HG02970 (cell line): ENCODE measurements around the gene PCDH9.
"Not testable (repeated sequence)": the region's sequence is repeated elsewhere in the genome, so short reads cannot be mapped to it uniquely, and the experiment has no call there.

Experiments
- ATAC-seq: cut with Tn5 transposase; IDR thresholded peaks from one replicate; pipeline ENCODE4 v1.9.1; 2021; ENCODE audit warnings: mild to moderate bottlenecking, moderate library complexity, moderate number of reproducible peaks; ENCODE audit not compliant: unreplicated experiment, low FRiP score

Gene PCDH9

GRCh38 chr13:66927562-66927961, 302.6 kb downstream of the PCDH9 start:
- ATAC-seq, result no peak

DNA sequence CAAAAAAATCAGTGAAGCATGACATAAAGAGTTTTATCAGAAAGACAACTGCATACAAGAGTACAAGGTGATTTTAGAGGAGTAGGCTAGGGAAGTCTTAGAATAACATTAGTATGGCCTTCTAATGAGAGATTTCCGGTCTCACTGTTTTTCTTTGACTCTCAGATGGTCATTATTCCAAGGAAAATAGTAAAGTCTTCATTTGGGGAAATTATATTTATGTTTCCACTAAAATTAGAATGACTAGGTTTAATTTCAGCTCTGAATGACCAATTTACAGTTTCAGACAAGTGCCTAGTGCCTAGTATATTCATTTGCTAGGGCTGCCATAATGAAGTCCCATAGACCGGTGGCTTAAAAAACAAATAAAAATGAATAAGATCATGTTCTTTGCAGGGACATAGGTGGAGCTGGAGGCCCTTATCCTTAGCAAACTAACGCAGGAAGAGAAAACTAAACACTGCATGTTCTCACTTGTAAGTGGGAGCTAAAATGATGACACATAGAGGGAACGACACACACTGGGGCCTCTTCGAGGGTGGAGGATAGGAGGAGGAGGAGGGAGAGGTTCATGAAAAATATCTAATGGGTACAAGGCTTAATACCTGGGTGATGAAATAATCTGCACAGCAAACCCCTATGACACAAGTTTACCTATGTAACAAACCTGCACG, 303.1 kb downstream of the PCDH9 start:
- ATAC-seq, result no peak

- ATAC-seq, result no peak
Observed at GRCh38 chr13:66926200-66926850, 303.8 kb downstream of the PCDH9 start.

- no peak for ATAC-seq
Observed at GRCh38 chr13:66922444-66922843, 307.7 kb downstream of the PCDH9 start.

- ATAC-seq, result no peak
Observed at GRCh38 chr13:66921437-66921836, 308.7 kb downstream of the PCDH9 start.

GRCh38 chr13:66915596-66916185, 314.4 kb downstream of the PCDH9 start:
- ATAC-seq, result no peak

DNA sequence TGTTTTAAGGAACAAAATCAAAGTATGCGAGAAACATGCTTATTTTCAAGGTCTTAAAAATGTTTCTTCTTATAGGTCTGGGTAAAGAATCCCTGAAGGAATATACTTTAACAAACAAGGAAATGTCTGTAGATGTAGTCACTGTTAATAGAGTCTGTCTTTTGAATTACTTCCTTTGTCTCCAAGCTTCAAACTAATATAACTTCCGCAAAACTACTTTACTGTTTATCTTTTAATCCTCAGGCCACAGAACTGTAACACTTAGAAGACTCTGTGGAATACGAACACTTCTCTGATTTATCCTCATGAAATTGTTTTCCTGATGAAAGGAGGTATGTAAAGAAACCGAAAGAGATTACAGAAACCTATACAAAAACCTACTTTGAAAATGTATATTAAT, 316.0 kb downstream of the PCDH9 start:
- ATAC-seq, result no peak

DNA sequence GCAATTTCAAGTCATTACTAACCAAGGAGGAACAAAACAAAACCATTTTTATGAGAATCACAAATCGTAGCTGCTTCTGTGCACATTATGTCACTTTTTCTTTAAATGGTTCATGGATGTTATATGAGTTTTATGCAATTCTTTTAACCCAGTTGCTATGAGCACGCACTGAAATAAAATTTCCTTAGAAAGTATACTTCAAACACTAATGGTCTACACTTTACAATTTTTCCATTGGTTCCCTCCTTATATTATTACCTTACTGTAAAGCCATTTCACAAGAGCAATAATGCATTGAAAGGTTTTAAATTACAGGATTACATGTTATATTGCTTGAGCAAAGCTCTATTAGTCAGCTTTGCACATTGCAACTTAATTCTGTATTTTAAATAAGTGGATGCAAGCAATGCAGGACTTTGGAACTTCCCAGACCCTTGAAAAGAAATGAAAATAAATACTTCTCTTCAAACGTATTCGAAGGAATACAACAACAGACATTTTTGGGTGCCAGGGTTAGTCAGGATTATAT, 318.7 kb downstream of the PCDH9 start:
- no peak for ATAC-seq

DNA sequence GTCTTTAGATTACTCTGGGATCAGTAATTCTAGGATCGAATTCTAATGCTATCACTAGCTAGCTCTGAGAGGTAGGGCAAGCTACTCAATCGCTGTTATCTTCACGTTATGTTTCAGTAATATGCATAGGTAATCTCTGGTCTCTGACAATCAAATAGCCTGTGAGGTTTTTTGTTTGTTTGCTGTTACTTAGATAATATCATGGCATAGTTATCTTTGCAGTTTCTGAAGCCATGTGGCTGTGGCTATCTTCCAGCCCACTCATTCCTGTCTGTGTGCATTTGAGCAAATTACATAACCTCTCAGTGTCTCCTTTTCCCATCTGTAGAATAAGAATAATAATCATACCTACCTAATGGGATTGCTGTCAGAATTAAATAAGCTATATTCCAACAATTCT, 330.2 kb downstream of the PCDH9 start:
- no peak for ATAC-seq

DNA sequence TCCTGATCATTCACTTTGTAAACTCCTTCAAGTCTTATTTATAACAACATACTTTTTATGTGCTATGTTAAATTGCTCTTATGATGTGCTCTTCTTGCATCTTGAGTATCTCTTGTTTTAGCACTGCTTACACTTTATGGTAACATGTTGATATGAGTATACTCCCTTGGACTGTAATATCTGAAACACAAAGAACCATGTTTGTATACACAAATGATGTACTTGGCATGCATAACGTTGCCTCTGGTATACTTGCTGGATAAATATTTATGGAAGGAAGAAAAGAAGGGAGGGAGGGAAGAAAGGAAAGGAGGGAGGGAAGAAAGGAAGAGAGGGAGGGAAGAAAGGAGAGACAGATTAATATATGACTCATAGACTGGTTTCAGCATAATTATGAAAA, 333.2 kb downstream of the PCDH9 start:
- ATAC-seq, result no peak

- ATAC-seq, result no peak
Observed at GRCh38 chr13:66895780-66896179, 334.4 kb downstream of the PCDH9 start.

DNA sequence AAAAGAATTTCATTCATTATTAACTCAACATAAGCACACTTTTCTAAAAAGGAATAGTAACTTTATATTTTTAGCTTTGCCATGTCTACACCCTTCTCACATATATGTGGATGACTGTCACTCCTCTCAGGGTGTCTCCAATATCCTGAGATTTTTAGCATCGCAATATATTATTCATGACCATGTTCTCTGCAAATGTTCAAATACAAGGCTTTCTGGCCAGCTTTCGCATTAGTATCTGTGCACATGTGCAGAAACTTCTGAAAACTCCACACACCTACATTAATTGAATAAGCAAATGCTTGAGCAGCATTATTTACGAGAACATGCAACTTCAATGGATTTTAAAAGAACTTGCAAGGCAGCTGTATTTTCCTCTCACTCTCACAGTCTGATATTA, 334.8 kb downstream of the PCDH9 start:
- ATAC-seq, result no peak

DNA sequence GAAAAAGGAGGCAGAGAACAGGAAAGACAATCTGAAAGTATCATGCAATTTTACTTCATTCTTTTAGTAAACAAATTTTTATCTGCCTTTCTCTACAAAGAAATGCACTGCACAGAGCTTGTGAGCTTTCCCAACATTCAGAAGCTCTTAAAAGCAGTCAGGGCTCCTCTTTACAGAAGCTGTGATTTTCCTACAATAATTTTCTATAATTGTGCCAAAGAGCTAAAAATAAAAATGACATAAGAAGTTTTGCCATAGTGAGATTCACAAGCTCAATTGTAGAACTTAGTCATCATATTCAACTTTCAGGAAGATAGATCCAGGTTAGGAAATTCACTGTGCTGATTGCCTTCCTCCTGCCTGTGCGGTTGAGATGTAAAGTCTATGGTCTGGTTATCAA, 341.4 kb downstream of the PCDH9 start:
- no peak for ATAC-seq

GRCh38 chr13:66887088-66887487, 343.0 kb downstream of the PCDH9 start:
- no peak for ATAC-seq

DNA sequence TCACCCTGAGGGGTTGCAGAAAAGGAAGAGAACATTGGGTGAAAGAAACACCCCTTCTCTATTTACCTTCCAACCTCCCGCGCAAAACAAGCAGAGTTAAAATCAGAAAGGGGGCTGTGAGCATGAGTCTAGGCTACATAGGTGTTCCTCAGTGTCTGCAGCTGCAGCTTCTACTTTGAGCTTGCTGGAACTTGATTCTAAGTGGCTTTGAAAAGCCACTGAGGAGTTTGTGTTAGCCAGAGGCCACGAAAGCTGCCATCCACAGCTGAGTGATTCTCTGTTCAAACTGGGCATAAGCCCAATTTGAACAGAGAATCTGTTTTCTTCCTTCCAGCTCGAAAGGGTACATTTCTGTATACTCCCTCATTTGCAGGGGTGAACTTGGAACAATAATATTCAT, 343.9 kb downstream of the PCDH9 start:
- ATAC-seq, result no peak

DNA sequence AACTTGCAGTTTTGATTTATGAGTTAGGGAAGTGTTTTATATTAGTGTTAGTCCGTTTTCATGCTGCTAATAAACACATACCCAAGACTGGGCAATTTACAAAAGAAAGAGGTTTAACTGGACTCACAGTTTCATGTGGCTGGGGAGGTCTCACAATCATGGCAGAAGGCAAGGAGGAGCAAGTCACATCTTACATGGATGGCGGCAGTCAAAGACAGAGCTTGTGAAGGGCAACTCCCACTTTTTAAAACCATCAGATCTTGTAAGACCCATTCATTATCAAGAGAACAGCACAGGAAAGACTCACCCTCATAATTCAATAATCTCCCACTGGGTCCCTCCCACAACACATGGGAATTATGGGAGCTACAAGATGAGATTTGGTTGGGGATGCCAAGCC, 349.0 kb downstream of the PCDH9 start:
- not testable (repeated sequence) for ATAC-seq

GRCh38 chr13:66879988-66880387, 350.1 kb downstream of the PCDH9 start:
- ATAC-seq, result no peak

DNA sequence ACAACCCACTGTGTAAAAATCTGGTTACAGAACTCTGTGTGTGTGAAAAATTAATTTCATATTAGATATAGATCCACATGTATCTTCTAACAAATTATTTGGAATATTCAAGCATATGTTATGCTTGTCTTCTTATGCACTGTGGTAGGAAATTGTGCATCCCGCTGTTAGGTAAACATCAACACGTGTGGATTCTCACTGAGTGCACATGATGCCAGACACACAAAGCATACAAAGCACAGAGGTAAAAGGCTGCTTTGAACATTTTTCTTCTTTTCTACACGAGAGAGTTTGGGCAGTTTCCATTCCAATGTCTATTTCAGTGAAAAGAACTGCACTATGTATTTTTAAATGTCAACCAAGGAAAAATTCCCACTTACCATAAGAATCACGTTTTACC, 354.9 kb downstream of the PCDH9 start:
- no peak for ATAC-seq

GRCh38 chr13:66864627-66865026, 365.5 kb downstream of the PCDH9 start:
- no peak for ATAC-seq

DNA sequence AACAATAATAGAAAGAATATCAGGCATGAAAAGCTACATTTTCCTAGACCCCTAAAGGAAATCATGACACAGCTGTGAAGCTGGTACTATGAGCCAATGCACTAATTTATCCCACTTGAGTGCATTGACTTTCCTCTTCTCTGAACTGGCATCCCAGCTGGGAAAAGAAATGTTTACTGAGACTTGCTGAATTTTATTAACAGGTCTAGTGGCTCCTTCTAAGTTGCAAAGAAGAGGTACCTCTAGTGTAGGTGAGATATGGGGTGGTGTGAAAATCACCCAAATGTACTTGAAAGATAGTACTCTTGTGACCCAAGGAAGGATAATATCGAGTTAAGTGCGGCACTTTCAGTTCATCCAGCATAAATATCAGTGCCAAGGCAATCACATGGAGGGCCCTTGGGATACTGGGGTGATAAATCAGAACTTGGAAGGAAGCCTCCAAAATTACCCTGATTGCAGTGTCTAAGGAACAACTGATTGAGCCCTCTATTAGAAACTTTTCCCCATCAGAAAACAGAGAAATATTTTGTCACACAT, 369.2 kb downstream of the PCDH9 start:
- ATAC-seq, result no peak
